Transverse colon (tissue), 4 donors: ENCODE measurements around the gene SYNGR1. TPM values are rescaled to one million over a fixed set of nuclear protein-coding genes. Genes with fewer than 3 reads are reported as not detected.

Source experiments
- DNase-seq: peaks from one replicate; pipeline ENCODE4 v3.0.0-alpha.2; 2019
- H3K27ac ChIP-seq, 4 donors: fragments of 200-600 bp; sonication (generic); 2 replicates each; pipeline ENCODE4 v1.5.1; 2016 to 2018; ENCODE audit warnings: inconsistent platforms in 4 of 4
- H3K27me3 ChIP-seq: fragments of 200-600 bp; sonication (generic); 2 replicates; pipeline ENCODE4 v1.5.1; 2017; ENCODE audit warnings: inconsistent platforms
- H3K36me3 ChIP-seq, 4 donors: fragments of 200-600 bp; sonication (generic); 2 replicates each; pipeline ENCODE4 v1.5.1; 2017 to 2019; ENCODE audit warnings: inconsistent platforms in 4 of 4
- H3K4me1 ChIP-seq, 4 donors: fragments of 200-600 bp; sonication (generic); 2 replicates each; pipeline ENCODE4 v1.5.1; 2017 to 2020; ENCODE audit warnings: inconsistent platforms in 4 of 4
- H3K4me3 ChIP-seq, 4 donors: fragments of 200-600 bp; sonication (generic); 1 replicate in 1 of 4; 2 replicates in 3 of 4; pipeline versions ENCODE4 v1.5.1 to v1.6.1; 2017 to 2019; ENCODE audit warnings: inconsistent platforms in 4 of 4
- H3K9me3 ChIP-seq, 2 donors: fragments of 200-600 bp; sonication (generic); 2 replicates each; pipeline ENCODE4 v1.5.1; 2017 to 2019; ENCODE audit warnings: inconsistent platforms in 2 of 2
- CTCF ChIP-seq, 5 experiments: fragments of 200-600 bp in 3 of 5; fragments of 450-650 bp in 2 of 5; sonication (generic) in 3 of 5; IDR thresholded peaks; 1 replicate in 2 of 5; 2 replicates in 3 of 5; pipeline ENCODE4 v1.5.1; 2016 to 2017; ENCODE audit warnings: antibody characterized with exemption in 5 of 5, inconsistent platforms in 3 of 5, mild to moderate bottlenecking in 2 of 5, moderate library complexity in 1 of 5
- EP300 ChIP-seq: sonication (generic); formaldehyde crosslinking; IDR thresholded peaks from one replicate; pipeline ENCODE4 v1.6.1; 2017; ENCODE audit warnings: antibody characterized with exemption, low read depth
- POLR2A ChIP-seq: fragments of 450-650 bp; IDR thresholded peaks from one replicate; pipeline ENCODE4 v1.6.1; 2016; ENCODE audit warnings: antibody characterized with exemption, mild to moderate bottlenecking, moderate library complexity
- POLR2AphosphoS5 ChIP-seq, 3 donors: sonication (generic); formaldehyde crosslinking; IDR thresholded peaks; one replicate each; pipeline ENCODE4 v1.6.1; 2016; ENCODE audit warnings: antibody characterized with exemption in 3 of 3
- WGBS, 2 donors: methylation state at CpG; one replicate each; pipeline ENCODE4 v1.1.5; 2018; ENCODE audit warnings: low coverage in 1 of 2; 5-methylcytosine and 5-hydroxymethylcytosine counted together
- in situ Hi-C, 4 donors: fragments of 200-750 bp; cut with MboI; loops; one replicate each; pipeline versions ENCODE4 v1.15.0 to v1.15.1; 2017; ENCODE audit warnings: low sequenced_read_pairs in 3 of 4, low pct_ligation_motif_present in 1 of 4, low pct_unique_long_range_greater_than_20kb in 1 of 4
- intact Hi-C: fragments of 100-400 bp; cut with DNase I; formaldehyde crosslinking; loops from one replicate; pipeline ENCODE4 v1.15.1; 2023; ENCODE audit warnings: low total_unique reads
- small RNA-seq, 4 donors: library from RNA; depleted of rRNA; stranded (forward); fragments of <200 nt; gene quantifications; one replicate each; pipeline ENCODE3, GENCODE V24; 2016
- total RNA-seq, 4 donors: library from RNA; depleted of rRNA; stranded (reverse); fragments of >200 nt; gene quantifications; one replicate each; pipeline ENCODE4 v1.1.0, GENCODE V29; 2016

The SYNGR1 gene
- total RNA-seq, 4 donors from 2014 or later: 6.7 to 10.5 (median 8.0) TPM

GRCh38 chr22:39433476-39434242 is 83.9 kb downstream of the SYNGR1 start:
- no peak overlapping the region for H3K27ac ChIP-seq
- H3K27me3 ChIP-seq: no peaks in the 10 kb centered on the region
- intact Hi-C loops: no loop called here
- peaks cover 0 to 9% (median 3%) of the 10 kb centered on the region in 4 donors for H3K36me3 ChIP-seq
- no peaks in the 10 kb centered on the region for H3K9me3 ChIP-seq
- 84 to 85% methylated on average over 7 to 26 of the region's 31 CpGs for WGBS, 2 donors
- in situ Hi-C loops: no loop called here
- TF ChIP-seq CTCF (IDR thresholded peaks at IDR 0.05) (no peak), EP300 (no peak), POLR2A (no peak), POLR2AphosphoS5 (IDR thresholded peaks at IDR 0.05) (no peak)
- DNase-seq: no peak
- H3K4me1 ChIP-seq: peaks cover 10 to 22% (median 19%) of the 10 kb centered on the region in 4 donors
- no peak overlapping the region for H3K4me3 ChIP-seq

GRCh38 chr22:39434243-39434653 is 84.5 kb downstream of the SYNGR1 start:
- WGBS, 2 donors: 89% methylated on average over 18 of the region's 18 CpGs; no CpG with 5 or more reads in 1 of the 2 donors
- Histone ChIP-seq H3K27me3 (no peaks in the 10 kb centered on the region), H3K9me3 (no peaks in the 10 kb centered on the region), H3K4me3 (no peak overlapping the region), H3K4me1 (peaks cover 10 to 28% (median 19%) of the 10 kb centered on the region in 4 donors), H3K36me3 (peaks cover 0 to 9% (median 3%) of the 10 kb centered on the region in 4 donors), H3K27ac (no peak overlapping the region)
- in situ Hi-C loops (no loop called here), intact Hi-C loops (no loop called here)
- DNase-seq: no peak
- TF ChIP-seq POLR2A (no peak), POLR2AphosphoS5 (IDR thresholded peaks at IDR 0.05) (no peak), CTCF (IDR thresholded peaks at IDR 0.05) (no peak), EP300 (no peak)

- no peak overlapping the region for H3K27ac ChIP-seq
- H3K4me3 ChIP-seq: no peak overlapping the region
- no peak for DNase-seq
- H3K9me3 ChIP-seq: no peaks in the 10 kb centered on the region
- peaks cover under 1% of the 10 kb centered on the region for H3K27me3 ChIP-seq
- in situ Hi-C loops: no loop called here
- WGBS, 2 donors: 96% methylated on average over 6 of the region's 6 CpGs; no CpG with 5 or more reads in 1 of the 2 donors
- intact Hi-C loops: no loop called here
- peaks cover 10 to 29% (median 19%) of the 10 kb centered on the region in 4 donors for H3K4me1 ChIP-seq
- peaks cover 0 to 8% (median 3%) of the 10 kb centered on the region in 4 donors for H3K36me3 ChIP-seq
- TF ChIP-seq EP300 (no peak), POLR2A (no peak), POLR2AphosphoS5 (IDR thresholded peaks at IDR 0.05) (no peak), CTCF (IDR thresholded peaks at IDR 0.05) (no peak)
Observed at GRCh38 chr22:39434721-39435120, 84.9 kb downstream of the SYNGR1 start.

Small RNAs within 50 kb of the gene (small RNA-seq; reads per million reads assigned to genes)
- 0 reads per million in 4 donors for gene SNORD43
- 3,775 to 19,242 (median 12,955) reads per million in 4 donors for gene SNORD83A
- gene SNORD83B: 0 reads per million in 4 donors

Other genes starting within 250 kb of the SYNGR1 start
- 100 to 1,000 TPM in 1 of 4 donors, 10 to 100 TPM in 3; 15.3 to 129 (median 58.4) TPM for gene CBX7, start 197.3 kb upstream of the SYNGR1 start, total RNA-seq
- 1 to 10 TPM; 2.7 to 7.5 (median 4.0) TPM for gene PDGFB, start 105.0 kb upstream of the SYNGR1 start, total RNA-seq
- 1,000 to 10,000 TPM in 3 of 4 donors, 100 to 1,000 TPM in 1; 909 to 2,069 (median 1,420) TPM for gene RPL3, start 30.4 kb upstream of the SYNGR1 start, total RNA-seq
- gene TAB1, start 49.8 kb downstream of the SYNGR1 start, total RNA-seq: 10 to 100 TPM; 14.3 to 56.5 (median 24.7) TPM
- gene MGAT3, start 107.0 kb downstream of the SYNGR1 start, total RNA-seq: 10 to 100 TPM in 1 of 4 donors, 1 to 10 TPM in 3; 1.2 to 10.1 (median 5.2) TPM
- 10 to 100 TPM; 11.5 to 31.0 (median 25.6) TPM for gene MIEF1, start 152.3 kb downstream of the SYNGR1 start, total RNA-seq
- gene ATF4, start 170.6 kb downstream of the SYNGR1 start, total RNA-seq: 100 to 1,000 TPM; 262 to 566 (median 339) TPM
- 100 to 1,000 TPM in 2 of 4 donors, 10 to 100 TPM in 2; 20.5 to 153 (median 97.8) TPM for gene RPS19BP1, start 182.8 kb downstream of the SYNGR1 start, total RNA-seq
- 1 to 10 TPM in 2 of 4 donors, under 1 TPM in 2; 0.14 to 1.1 (median 0.66) TPM for gene CACNA1I, start 220.8 kb downstream of the SYNGR1 start, total RNA-seq